HG03469 (cell line): Measurements from ENCODE around the gene EYS.
"Not testable (repeated sequence)": the region's sequence is repeated elsewhere in the genome, so short reads cannot be mapped to it uniquely, and the experiment has no call there.

Experiments used
- ATAC-seq: cut with Tn5 transposase; IDR thresholded peaks from one replicate; pipeline ENCODE4 v1.9.1; 2021; ENCODE audit warnings: mild to moderate bottlenecking, moderate library complexity, moderate number of reproducible peaks; ENCODE audit not compliant: unreplicated experiment

The EYS gene

DNA sequence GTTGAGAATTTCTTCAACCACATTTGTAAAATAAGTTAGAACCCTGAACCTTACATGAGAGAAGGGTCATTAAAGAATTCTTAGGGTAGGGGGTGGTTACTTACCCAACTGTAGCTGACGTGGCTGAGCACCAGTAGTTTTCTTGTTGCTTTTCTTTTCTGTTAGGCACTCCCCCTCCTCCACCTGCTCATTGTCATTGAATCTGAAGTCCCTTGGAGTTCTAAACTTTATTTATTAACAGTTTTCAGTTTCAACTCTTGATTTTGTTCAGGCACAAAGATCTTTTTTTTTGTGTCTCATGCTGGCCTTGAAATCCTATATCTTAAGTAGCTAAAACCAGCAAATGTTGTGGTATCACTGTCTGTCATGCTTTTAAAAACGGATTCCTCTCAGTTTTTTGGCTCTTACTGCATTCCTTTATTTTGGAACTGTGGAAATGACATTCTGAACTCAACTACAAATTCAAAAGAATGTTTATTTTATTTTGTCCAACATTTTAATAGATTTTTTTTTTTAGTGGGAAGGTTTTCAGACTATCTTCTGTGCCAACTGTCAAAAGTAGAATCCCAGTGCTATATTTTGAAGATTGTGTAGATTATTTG lies 1606.2 kb downstream of the EYS start:
- no peak for ATAC-seq

DNA sequence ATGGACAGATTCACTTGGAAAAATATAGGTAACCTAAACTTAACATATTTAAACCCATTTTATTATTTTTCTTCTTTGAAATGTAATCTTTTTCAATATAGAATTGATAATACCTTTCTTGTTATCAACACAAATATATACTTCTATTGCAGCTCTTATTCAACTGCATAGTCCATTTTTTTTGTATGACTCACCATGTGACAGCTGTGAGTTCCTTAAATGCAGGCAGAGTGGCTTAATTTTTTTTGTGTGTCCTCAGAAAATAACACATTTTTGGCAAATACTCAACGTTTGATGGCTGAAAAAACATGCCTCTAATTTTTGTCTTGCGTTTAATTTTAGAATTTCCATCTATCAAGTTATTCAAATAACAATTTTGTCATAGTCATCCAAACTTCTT lies 1616.7 kb downstream of the EYS start:
- ATAC-seq, result no peak

DNA sequence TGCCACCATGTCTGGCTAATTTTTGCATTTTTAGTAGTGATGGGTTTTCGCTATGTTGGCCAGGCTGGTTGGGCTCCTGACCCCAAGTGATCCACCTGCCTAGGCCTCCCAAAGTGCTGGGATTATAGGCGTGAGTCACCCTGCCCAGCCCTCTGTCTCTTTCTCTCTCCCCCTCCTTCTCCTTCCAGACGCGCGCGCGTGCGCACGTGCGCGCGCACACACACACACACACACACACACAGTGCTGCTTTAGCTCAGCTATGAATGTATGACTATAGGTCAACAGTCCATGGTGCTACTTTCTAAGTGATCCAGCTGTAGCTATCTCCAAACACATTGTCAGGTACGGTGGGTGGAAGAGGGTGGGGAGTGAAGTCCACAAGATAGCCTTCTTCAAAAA lies 1621.9 kb downstream of the EYS start:
- ATAC-seq, result no peak

DNA sequence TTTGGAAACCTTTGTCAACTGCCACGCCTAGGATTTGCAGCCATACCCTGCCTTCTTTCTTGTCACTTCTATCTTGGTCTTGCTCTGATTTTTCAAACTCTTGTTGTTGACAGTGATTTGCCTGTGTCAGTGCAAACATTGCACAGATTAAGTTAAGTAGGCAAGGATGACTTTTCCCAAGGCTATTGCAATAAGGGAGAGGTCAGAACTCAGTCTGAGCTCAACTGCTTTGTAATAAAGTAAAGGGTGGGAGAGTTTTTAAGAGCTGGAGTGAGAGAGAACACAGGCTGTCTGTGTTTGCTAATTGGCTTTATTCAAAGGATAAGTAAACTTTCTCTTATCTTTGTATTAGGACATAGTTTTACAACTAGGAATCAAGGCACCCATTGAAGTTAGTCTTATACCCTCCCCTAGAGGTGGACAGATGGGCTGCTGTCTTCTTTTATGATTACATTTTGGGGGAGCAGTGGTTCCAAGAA lies 1622.8 kb downstream of the EYS start:
- ATAC-seq, result no peak

DNA sequence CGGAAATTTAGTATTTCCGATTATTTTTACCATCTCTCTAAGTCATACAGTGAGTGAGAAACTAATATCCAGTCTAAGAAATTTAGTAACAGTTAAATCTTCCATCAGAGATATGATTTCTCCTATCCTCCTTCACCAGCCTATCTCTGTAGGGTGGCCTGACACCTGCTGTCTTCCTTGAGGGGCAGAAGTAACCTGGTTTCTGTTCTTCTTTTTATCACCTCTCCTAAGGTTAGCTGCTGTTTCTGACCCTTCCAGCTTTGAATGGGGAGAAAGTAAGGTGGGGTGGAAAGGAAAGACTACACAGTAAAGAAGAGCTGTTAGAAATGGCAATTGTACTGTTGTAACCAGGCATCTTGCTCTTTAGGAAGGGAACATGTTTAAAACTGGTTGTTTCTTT lies 1623.8 kb downstream of the EYS start:
- no peak for ATAC-seq

DNA sequence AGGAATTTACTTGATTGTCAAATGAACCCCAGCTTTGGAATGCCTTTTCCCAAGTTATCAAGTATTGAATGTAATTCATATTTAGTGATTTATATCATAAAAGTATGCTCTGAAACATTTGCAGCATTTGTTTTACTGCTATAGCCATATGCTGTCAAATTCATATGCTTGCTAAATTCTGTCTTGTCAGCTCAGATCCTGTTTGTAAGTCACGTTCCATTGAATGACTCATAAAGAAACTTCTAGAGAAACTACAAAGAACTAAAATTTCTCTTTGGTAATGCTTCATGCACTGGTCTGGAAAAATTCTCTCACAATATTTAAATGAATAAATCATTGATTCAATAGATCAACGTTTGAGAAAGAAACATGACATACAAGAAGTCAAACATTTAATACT lies 1625.6 kb downstream of the EYS start:
- ATAC-seq, result no peak

DNA sequence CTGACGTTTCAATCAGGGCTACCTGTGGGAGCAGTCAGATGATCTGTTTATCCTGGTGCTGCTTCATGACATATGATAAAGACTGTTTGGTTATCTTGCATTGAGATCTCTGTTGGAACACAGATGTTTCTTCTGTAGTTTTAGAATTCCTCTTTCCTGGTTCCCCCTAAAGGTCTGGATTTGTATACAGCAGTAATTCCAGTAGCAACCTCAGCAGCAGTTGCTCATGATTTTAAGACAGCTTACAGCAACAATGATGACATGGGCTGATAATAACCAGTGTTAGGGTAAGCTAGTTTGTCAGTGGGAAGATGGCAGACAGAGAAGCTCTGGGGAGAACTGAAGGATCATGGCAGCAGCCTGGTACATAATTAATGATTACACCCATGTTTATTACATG lies 1632.0 kb downstream of the EYS start:
- no peak for ATAC-seq

DNA sequence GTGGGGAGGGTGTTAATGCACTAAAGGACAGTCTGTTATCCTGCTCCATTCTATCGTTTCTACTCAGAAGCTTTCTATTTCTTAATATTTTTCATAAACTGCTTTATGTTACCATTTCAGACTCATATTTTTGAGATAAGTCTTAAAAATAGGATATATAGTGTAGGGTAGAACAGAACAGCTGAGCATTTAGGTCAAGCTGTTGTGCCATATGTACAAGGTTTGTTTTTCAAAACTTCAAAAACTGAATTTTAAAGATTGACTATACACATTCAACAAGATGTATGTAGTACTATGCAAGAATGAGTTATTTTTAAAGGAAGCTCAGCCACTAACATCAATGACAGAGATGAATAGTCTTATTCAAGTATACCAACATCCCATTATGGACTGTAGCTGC lies 1634.3 kb downstream of the EYS start:
- no peak for ATAC-seq

DNA sequence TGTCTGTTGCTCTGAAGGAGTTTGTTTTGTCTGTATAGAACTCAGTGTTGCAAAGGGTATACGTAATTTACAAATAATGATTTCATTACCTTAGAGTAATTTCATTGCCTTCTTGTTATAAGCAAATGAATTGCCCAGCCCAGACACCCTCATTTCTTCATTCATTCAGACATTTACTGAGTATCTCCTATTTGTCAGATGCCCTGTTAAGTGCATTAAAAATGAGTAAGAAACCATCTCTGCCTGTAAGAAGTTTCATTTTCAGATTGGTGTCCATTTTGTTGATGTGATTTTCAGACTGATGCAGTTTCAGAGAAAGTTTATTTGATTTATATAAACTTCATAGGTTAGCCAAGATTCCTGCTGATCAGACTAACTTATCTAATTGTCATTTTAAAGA lies 1642.1 kb downstream of the EYS start:
- ATAC-seq, result no peak

DNA sequence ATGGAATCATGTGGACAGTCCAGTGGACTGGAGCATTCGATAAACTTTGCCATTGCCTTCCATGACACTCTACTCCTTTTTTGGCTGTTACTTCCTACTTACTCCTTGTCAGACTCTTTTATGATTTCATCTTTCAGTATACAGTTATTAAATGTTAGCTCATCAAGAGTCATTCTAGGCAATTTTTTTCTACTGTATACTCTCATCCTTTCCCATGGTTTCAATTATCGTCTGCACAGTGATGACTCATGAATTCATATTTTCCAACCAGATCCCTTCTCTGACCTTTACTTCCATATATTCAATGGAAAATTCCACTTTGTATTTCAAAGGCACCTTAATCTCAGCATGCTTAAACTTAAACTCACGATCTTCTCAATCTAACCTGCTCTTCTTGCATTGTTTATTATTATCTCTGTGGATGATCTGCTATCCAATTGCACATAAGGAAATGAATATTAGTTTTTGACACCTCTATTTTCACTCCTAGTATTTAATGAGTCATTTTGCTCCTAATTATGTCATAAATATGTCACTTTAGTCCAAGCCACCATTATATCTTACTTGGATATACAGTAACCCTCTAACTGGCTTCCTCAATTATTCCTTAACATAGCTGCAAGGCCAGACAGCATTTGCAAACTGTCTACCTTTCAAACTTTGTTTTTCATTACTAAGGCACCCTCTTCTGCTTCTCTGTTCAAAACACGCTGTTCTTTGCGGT lies 1643.9 kb downstream of the EYS start:
- no peak for ATAC-seq

DNA sequence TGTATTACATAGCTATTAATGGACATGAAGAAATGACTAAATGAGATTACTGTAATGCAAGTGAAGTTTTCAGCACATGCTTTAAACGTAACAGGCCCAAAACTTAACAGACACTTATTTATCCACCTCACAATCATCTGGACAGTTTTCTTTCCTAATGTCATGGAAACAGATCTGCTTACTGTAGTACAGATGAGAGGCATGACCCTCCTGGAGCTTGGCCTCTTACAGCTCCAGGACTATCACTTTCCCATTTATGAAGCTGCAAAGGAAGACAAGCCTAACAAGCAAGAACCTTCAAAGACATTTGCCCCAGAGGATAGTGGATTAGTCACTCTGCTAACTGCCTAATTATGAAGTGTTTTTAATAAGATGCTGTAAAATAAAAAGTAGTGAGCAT lies 1652.2 kb downstream of the EYS start:
- ATAC-seq, result no peak

DNA sequence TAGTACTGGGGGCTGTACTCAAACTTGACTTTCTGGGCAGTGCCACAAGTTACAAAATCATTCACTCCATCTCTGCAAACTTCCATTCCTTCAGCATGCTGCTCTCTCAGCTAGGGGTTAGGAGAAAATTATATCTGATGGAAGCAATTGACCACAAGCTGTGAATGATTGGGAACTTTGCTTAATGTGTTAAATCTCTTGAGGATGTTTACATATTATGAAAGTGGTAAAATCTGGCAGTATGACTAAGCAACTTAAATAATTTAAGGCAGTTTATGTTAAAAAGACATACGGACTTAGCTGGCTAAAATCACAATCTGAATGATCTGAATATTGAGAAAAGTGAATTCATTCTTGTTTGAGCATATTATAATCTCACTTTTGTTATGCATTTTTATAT lies 1656.4 kb downstream of the EYS start:
- no peak for ATAC-seq

DNA sequence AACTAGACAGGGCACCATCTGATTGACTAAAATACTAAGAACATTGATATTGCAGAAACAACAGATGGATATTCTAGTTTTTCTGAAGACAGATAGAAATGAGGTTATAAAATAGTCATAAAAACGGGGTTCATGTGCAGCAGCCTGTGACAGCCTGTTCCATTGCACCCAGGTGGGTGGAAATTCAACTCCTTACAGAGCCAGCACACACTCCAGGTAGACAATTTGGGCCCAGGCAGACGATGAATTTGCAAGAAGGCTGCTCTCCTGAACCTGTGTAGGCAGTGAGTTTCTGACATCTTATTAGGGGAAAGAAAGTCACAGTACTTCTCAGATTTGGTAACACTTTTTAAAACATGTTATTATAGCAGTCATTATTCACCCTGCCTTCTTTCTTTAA lies 1657.3 kb downstream of the EYS start:
- no peak for ATAC-seq

DNA sequence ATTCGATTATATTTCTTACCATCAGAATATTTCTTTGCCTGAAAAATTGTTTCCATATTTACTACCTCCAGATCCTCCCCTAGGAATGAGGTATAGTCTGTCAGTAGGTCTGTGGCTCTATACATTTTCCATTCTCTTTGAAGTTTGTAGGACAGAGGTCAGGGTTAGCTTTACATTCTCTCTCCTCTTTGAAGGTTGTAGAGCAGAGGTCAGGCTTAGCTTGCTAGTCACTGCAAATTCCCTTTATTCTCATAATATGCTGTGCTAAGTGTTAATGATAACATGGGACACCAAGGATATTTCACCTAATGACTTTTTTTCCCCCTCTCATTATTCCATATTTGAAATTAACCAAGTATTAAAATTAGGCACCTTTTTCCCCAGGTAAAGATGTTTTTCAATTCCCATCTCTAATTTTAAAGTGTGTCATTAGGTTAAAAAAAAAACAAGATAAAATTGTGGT lies 1660.2 kb downstream of the EYS start:
- ATAC-seq, result no peak

DNA sequence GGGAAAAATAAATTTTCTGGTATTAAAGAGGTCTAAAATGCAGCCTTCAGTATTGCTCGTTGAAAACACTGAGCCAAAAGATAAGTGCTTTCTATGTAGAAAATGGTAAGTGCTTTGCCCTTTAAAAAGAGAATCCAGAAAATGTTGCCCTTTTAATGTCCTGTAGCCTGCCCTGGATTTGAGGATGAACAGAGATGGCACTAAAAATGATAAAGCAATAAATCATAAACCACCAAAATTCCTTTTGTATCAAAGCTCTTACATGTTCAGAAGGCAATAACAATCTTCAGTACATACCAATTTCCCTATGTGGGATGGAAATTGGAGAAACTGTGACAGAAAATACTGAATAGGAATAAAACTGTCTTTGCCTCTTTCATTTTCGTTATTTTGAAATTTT lies 1665.7 kb downstream of the EYS start:
- no peak for ATAC-seq

DNA sequence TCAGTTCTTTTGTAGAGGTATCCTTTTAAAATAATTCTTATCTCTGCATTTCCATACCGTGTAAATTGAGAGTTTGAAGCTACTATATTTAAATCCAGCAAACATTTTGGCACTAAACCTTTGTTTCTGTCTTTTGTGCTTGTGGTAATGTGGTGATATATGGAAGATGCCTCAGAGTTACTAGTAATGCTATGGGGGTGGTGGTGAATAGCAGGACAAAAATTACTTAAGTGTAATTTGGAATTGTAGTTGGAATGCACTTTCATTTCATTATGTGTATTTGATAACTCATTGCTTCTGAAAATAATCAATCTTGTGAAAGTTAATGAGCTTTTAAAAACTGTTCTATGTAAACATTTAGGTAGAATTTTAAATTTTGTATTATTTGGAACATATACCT lies 1666.9 kb downstream of the EYS start:
- ATAC-seq, result no peak

DNA sequence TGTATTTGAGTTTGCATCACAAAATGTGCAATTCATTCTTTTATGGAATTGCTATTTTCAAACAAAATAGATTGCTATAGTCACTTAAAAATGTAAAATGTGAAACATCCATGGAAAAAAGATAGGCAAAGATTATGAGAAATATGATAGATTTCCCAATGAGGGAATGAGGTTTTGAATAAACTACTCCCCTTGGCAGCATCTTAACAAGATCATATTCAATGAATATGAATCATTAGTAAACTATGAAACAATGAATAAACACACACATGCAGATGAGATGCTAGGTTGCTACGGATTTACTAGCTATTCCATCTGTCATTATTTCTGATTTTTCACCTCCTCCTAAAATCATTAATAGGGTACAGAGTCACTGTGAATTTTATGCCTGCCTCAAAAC lies 1669.6 kb downstream of the EYS start:
- ATAC-seq, result no peak

DNA sequence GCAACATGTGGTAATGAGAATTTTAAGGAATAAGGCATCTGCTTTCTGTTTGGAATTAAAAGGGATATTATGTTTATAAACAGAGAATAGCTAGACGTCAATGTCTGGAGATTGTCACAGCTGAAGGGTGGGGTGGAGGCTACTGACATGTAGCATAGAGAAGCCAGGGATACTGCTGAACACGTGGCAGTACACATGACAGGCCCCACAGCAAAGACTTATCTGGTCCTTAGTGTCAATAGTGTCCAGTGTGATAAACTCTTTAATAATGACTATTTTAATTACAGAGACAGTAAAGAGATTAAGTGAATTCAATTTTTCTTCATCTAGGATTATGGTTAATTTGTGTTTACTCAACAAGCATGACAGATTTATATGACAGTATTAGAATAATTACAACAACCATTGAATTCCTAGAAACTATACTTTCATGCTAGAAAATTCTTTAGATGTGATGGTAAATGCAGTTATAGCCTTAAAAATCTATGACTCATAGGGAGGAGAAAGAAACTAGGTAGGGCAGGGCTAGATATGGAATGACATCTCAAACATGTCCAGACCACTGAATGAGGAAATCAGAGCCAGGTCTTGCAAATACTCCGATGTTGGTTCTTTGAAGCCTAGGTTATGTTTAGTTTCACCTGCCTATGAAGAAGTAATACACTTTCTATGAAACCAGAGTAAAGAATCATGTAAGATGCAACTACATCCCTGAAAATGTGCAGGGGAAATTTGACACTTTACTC lies 1671.9 kb downstream of the EYS start:
- no peak for ATAC-seq

DNA sequence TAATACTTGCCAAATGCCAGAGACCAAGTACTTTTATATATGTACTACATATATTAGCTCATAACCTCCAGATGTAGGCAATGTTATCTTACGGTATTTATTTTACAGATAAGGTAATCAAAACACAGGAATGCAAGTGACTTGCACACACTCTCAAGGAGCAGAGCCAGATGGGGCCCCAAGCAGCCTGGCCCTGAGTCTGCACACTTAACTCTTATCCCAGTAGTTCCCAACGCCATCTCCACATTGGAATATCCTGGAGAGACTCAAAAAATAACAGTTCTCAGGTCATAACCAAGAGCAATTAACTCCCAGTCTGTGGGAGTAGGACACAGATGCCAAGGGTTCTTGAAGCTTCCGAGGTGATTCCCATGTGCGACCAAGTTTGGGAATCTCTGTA lies 1672.7 kb downstream of the EYS start:
- ATAC-seq, result no peak

DNA sequence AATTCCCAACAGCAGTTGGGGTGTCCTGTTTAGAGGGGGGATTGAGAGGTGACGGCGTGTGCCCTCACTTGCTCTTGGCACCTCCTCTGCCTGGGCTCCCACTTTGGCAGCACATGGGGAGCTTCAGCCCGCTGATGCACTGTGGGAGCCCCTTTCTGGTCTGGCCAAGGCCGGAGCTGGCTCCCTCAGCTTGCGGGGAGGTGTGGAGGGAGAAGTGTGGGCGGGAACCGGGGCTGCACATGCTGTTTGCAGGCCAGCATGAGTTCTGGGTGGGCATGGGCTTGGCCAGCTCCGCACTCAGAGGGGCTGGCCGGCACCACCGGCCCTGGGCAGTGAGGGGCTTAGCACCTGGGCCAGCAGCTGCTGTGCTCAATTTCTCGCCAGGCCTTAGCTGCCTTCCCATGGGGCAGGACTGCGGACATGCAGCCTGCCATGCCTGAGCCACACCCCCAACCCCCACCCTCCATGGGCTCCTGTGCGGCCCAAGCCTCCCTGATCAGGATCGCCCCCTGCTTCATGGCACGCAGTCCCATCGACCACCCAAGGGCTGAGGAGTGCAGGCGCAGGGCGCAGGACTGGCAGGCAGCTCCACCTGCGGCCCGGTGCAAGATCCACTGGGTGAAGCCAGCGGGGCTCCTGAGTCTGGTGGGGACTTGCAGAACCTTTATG lies 1675.9 kb downstream of the EYS start:
- not testable (repeated sequence) for ATAC-seq

DNA sequence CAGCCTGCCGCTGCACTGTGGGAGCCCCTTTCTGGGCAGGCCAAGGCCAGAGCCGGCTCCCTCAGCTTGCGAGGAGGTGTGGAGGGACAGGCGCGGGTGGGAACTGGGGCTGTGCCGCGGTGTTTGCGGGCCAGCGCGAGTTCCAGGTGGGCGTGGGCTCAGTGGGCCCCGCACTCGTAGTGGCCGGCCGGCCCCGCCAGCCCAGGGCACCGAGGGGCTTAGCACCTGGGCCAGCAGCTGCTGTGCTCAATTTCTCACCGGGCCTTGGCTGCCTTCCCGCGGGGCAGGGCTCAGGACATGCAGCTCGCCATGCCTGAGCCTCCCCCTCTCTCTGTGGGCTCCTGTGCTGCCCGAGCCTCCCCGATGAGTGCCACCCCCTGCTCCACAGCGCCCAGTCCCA lies 1683.3 kb downstream of the EYS start:
- no peak for ATAC-seq
